Fibroblast of lung (primary cell): ENCODE data around the gene DPP7.

Source experiments
- EZH2 ChIP-seq: IDR thresholded peaks from 2 replicates; pipeline ENCODE4 v1.5.1; 2012; ENCODE audit warnings: low read length, control low read depth, mild to moderate bottlenecking; ENCODE audit errors: missing control alignments
- TF ChIP-seq, protein P1 (sequence below), 2 donors: IDR thresholded peaks in 1 of 2; conservative IDR thresholded peaks in 1 of 2; 1 replicate in 1 of 2; 2 replicates in 1 of 2; pipeline ENCODE4 v1.5.1; 2011 to 2012; ENCODE audit warnings: low read length in 2 of 2, control low read depth in 1 of 2, inconsistent platforms in 1 of 2, low read depth in 1 of 2, mild to moderate bottlenecking in 1 of 2

DNA sequence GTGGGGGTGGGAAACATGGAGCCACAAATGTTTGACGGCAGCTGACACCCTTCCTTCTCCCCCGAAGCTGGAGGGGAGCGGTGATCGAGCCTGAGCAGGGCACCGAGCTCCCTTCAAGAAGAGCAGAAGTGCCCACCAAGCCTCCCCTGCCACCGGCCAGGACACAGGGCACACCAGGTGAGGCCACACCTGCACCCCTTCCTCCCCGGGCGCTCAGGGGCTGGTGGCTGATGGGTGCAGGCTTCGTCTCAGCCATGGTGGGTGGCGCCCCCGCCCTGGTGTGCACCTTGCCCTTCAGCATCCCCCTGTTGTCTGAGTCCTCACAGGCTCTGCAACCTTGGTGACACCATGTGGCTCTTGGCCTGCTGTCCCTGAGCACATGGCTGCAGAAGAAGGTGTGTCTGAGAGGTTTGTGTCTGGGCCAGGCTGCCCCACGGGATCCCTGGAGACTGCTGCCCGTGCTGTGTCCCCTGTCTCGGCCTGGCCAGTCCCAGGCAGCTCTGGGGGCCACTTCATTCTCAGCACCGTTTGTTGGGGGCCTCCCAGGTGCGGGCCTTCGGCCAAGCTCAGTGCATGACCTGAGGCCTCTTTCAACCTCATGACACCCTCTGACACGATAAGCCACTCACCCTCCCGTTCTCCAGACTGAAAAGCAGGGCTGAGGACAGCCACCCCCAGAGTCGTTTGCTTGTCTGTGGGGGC, 16.6 kb downstream of the DPP7 start:
- TF ChIP-seq, protein P1, sequence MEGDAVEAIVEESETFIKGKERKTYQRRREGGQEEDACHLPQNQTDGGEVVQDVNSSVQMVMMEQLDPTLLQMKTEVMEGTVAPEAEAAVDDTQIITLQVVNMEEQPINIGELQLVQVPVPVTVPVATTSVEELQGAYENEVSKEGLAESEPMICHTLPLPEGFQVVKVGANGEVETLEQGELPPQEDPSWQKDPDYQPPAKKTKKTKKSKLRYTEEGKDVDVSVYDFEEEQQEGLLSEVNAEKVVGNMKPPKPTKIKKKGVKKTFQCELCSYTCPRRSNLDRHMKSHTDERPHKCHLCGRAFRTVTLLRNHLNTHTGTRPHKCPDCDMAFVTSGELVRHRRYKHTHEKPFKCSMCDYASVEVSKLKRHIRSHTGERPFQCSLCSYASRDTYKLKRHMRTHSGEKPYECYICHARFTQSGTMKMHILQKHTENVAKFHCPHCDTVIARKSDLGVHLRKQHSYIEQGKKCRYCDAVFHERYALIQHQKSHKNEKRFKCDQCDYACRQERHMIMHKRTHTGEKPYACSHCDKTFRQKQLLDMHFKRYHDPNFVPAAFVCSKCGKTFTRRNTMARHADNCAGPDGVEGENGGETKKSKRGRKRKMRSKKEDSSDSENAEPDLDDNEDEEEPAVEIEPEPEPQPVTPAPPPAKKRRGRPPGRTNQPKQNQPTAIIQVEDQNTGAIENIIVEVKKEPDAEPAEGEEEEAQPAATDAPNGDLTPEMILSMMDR (conservative IDR thresholded peaks at IDR 0.05 in 1 of 2, IDR thresholded peaks at IDR 0.05 in 1 of 2; ENCODE audit: low read depth in 1 of 2, low read length in 2 of 2): no peak
- no peak for TF ChIP-seq EZH2
